ENCODE measurements around the gene ERI3.

Gene ERI3

GRCh38 chr1:44354840-44355581 lies at the start of gene ERI3:
ERI3 (minus strand) TSS chr1:44355257; CDS start chr1:44355026, 231 bp downstream.
- DNase-seq, result peak; percentile 97

GRCh38 chr1:44401256-44402228 lies 46.5 kb upstream of the ERI3 start:
- no peak for DNase-seq

- no peak for DNase-seq
Measured at GRCh38 chr1:44390277-44390676, 35.2 kb upstream of the ERI3 start.

GRCh38 chr1:44389437-44389836 lies 34.4 kb upstream of the ERI3 start:
- no peak for DNase-seq

GRCh38 chr1:44388551-44388950 lies 33.5 kb upstream of the ERI3 start:
- no peak for DNase-seq

GRCh38 chr1:44380666-44381177 lies 25.7 kb upstream of the ERI3 start:
- no peak for DNase-seq

GRCh38 chr1:44377925-44378784 lies 23.1 kb upstream of the ERI3 start:
- DNase-seq, result peak; percentile 48

GRCh38 chr1:44375547-44375946 lies 20.5 kb upstream of the ERI3 start:
- no peak for DNase-seq

- no peak for DNase-seq
Measured at GRCh38 chr1:44371206-44371605, 16.1 kb upstream of the ERI3 start.

GRCh38 chr1:44368471-44369151 lies 13.6 kb upstream of the ERI3 start:
- DNase-seq, result no peak

- no peak for DNase-seq
Measured at GRCh38 chr1:44367944-44368343, 12.9 kb upstream of the ERI3 start.

GRCh38 chr1:44366371-44366975 lies 11.4 kb upstream of the ERI3 start:
- DNase-seq, result no peak

GRCh38 chr1:44361478-44361877 lies 6.4 kb upstream of the ERI3 start:
- DNase-seq, result no peak

- no peak for DNase-seq
Measured at GRCh38 chr1:44359234-44359935, 4.3 kb upstream of the ERI3 start.

- no peak for DNase-seq
Measured at GRCh38 chr1:44357710-44358109, 2.7 kb upstream of the ERI3 start.

GRCh38 chr1:44355582-44356305 lies 687 bp upstream of the ERI3 start:
- DNase-seq, result no peak

GRCh38 chr1:44354268-44354839 lies 703 bp downstream of the ERI3 start:
- DNase-seq, result no peak

GRCh38 chr1:44353604-44354003 lies 1.5 kb downstream of the ERI3 start:
- no peak for DNase-seq

- DNase-seq, result no peak
Measured at GRCh38 chr1:44351289-44351688, 3.8 kb downstream of the ERI3 start.

GRCh38 chr1:44348061-44348485 lies 7.0 kb downstream of the ERI3 start:
- DNase-seq, result no peak
